Measurements from ENCODE around the gene DLGAP4.

The DLGAP4 gene

DNA sequence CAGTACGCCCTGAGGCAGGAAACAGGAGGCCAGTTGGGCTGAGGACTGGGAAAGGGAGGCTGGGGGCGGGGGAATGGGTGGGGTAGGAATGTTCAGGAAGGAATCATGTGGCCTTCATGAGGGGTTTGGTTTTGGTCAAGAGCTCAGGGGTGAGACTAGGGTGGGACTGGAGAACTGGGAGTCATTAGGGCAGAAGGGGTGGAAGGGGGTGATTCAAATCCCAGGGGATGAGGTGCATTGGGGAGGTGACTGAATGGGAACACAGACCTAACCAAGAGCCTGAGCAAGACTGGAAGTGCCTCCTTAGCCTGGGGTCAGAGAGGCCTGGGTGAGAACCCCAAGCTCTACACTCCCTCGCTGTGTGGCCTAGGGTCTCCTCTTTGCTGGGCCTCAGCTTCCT, 86.8 kb downstream of the DLGAP4 start:
- Histone ChIP-seq H3K9ac (ENCODE audit: low read depth, low read length) (no peak overlapping the region), H3K4me3 (ENCODE audit: low read length) (no peak overlapping the region), H3K27ac (ENCODE audit: low read depth, low read length) (no peak overlapping the region), H3K4me1 (ENCODE audit: insufficient read depth, low read length) (peaks cover 16% of the 10 kb centered on the region), H3K27me3 (ENCODE audit: insufficient read depth, low read length) (no peaks in the 10 kb centered on the region), H3K9me3 (ENCODE audit: insufficient read depth, low read depth, low read length) (no peaks in the 10 kb centered on the region), H3K36me3 (ENCODE audit: insufficient read depth, low read length) (no peaks in the 10 kb centered on the region)
- 90% methylated on average over 3 of the region's 3 CpGs for WGBS

DNA sequence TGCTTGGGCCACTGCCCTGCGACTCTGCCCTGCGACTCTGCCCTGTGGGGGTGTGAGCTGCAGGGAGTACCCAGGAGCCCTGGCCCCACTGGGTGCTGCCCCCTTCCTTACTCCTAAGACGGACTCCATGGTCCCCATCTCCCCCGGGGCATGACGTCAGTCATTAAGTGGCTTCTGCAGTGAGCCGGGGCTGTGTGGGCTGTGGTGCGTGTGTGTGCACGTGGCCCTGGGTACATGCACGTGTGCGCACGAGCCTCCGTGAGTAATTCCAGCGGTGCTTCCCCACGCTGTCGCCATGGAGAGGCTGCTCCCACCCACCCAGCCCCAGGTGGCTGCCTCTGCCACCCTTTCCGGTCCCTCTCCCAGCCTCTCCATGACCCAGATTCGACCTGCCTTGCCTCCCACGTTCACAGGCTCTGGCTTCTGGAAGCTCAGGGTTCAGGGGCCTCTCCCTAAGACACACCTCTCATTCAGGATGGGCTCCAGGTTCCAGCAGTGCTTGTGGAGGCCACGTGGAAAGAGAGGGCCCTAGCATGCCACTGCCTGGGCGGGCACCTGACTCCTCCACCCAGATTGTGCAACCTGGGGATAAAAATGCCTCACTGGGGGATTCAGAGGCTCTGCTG, 88.3 kb downstream of the DLGAP4 start:
- Histone ChIP-seq H3K9ac (ENCODE audit: low read depth, low read length) (no peak overlapping the region), H3K4me3 (ENCODE audit: low read length) (no peak overlapping the region), H3K27me3 (ENCODE audit: insufficient read depth, low read length) (no peaks in the 10 kb centered on the region), H3K4me1 (ENCODE audit: insufficient read depth, low read length) (peaks cover 16% of the 10 kb centered on the region), H3K9me3 (ENCODE audit: insufficient read depth, low read depth, low read length) (no peaks in the 10 kb centered on the region), H3K36me3 (ENCODE audit: insufficient read depth, low read length) (no peaks in the 10 kb centered on the region), H3K27ac (ENCODE audit: low read depth, low read length) (no peak overlapping the region)
- 88% methylated on average over 20 of the region's 20 CpGs for WGBS

DNA sequence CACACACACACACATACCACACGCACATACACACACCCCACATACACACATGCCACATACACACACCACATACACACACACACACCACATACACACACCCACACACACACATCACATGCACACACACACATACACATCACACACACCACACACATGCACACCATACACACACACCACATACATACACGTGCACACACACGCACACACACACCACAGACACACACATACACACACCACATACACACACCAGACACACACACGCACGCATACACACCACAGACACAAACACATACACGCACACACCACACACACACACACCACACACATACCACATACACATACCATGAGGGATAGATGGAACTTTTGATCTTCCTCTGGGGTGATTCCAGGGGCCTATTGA, 90.2 kb downstream of the DLGAP4 start:
- Histone ChIP-seq H3K4me1 (ENCODE audit: insufficient read depth, low read length) (peaks cover 8% of the 10 kb centered on the region; the same call in 1 of the 2 replicates), H3K9ac (ENCODE audit: low read depth, low read length) (no peak overlapping the region), H3K4me3 (ENCODE audit: low read length) (no peak overlapping the region), H3K27me3 (ENCODE audit: insufficient read depth, low read length) (no peaks in the 10 kb centered on the region), H3K9me3 (ENCODE audit: insufficient read depth, low read depth, low read length) (no peaks in the 10 kb centered on the region), H3K36me3 (ENCODE audit: insufficient read depth, low read length) (no peaks in the 10 kb centered on the region), H3K27ac (ENCODE audit: low read depth, low read length) (no peak overlapping the region)
- 92% methylated on average over 6 of the region's 6 CpGs for WGBS

DNA sequence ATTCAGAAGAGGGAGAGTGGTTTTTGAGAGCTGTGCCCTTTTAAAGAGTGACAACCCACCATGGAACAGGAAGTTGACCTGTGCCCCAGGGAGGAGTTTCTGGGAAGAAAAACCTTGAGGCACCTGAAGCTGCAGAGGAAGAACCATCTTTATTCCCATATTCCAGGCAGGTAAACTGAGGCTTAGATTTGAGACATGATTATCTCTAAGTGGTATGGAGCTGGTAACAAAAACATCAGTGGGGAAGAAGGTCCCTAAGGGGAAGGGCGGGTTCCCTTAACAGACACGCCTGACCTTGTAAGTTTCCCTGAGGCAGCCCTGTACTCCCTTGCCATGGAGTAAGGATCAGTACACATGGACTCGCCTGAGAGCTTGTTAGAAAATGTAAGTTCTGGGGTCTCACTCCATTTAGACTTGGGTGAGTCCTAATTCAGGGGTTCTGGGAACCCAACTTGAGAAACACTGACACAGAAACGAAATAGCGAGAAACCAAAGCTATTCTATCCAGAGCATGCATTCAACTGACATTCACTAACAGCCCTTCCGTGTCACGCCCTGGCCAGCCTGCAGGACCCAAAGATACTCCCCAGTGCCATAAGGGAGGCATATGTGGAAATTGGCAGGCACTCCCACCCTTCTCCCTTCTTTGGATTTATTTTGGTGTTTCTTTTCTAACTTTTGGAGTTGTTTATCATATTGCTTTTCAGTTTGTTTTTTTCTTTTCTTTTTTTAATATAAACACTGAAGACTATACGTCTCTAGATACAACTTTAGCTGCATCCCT, 90.9 kb downstream of the DLGAP4 start:
- no peaks in the 10 kb centered on the region for H3K9me3 ChIP-seq (ENCODE audit: insufficient read depth, low read depth, low read length)
- no peak overlapping the region for H3K9ac ChIP-seq (ENCODE audit: low read depth, low read length)
- WGBS, result 86% methylated on average over 7 of the region's 8 CpGs
- no peaks in the 10 kb centered on the region for H3K27me3 ChIP-seq (ENCODE audit: insufficient read depth, low read length)
- H3K4me3 ChIP-seq (ENCODE audit: low read length), result no peak overlapping the region
- H3K4me1 ChIP-seq (ENCODE audit: insufficient read depth, low read length), result 0 out of 2 replicates have a peak, but pooled peaks cover 1% of the 10 kb centered on the region
- H3K27ac ChIP-seq (ENCODE audit: low read depth, low read length), result no peak overlapping the region
- no peaks in the 10 kb centered on the region for H3K36me3 ChIP-seq (ENCODE audit: insufficient read depth, low read length)

- Histone ChIP-seq H3K27me3 (ENCODE audit: insufficient read depth, low read length) (no peaks in the 10 kb centered on the region), H3K4me3 (ENCODE audit: low read length) (no peak overlapping the region), H3K9ac (ENCODE audit: low read depth, low read length) (no peak overlapping the region), H3K27ac (ENCODE audit: low read depth, low read length) (no peak overlapping the region), H3K9me3 (ENCODE audit: insufficient read depth, low read depth, low read length) (no peaks in the 10 kb centered on the region), H3K4me1 (ENCODE audit: insufficient read depth, low read length) (no peaks in the 10 kb centered on the region), H3K36me3 (ENCODE audit: insufficient read depth, low read length) (no peaks in the 10 kb centered on the region)
- WGBS, result 97% methylated on average over 3 of the region's 3 CpGs
Observed at GRCh38 chr20:36398515-36398914, 92.4 kb downstream of the DLGAP4 start.

- WGBS, result 33% methylated on average over 6 of the region's 6 CpGs
- H3K9me3 ChIP-seq (ENCODE audit: insufficient read depth, low read depth, low read length), result no peaks in the 10 kb centered on the region
- H3K4me1 ChIP-seq (ENCODE audit: insufficient read depth, low read length), result no peaks in the 10 kb centered on the region
- no peaks in the 10 kb centered on the region for H3K27me3 ChIP-seq (ENCODE audit: insufficient read depth, low read length)
- no peaks in the 10 kb centered on the region for H3K36me3 ChIP-seq (ENCODE audit: insufficient read depth, low read length)
- no peak overlapping the region for H3K4me3 ChIP-seq (ENCODE audit: low read length)
- H3K27ac ChIP-seq (ENCODE audit: low read depth, low read length), result no peak overlapping the region
- no peak overlapping the region for H3K9ac ChIP-seq (ENCODE audit: low read depth, low read length)
Observed at GRCh38 chr20:36399147-36399968, 93.2 kb downstream of the DLGAP4 start.

- Histone ChIP-seq H3K4me3 (ENCODE audit: low read length) (no peak overlapping the region), H3K4me1 (ENCODE audit: insufficient read depth, low read length) (no peaks in the 10 kb centered on the region), H3K9ac (ENCODE audit: low read depth, low read length) (no peak overlapping the region), H3K9me3 (ENCODE audit: insufficient read depth, low read depth, low read length) (no peaks in the 10 kb centered on the region), H3K27ac (ENCODE audit: low read depth, low read length) (no peak overlapping the region), H3K27me3 (ENCODE audit: insufficient read depth, low read length) (no peaks in the 10 kb centered on the region), H3K36me3 (ENCODE audit: insufficient read depth, low read length) (no peaks in the 10 kb centered on the region)
- 71% methylated on average over 5 of the region's 7 CpGs for WGBS
Observed at GRCh38 chr20:36399969-36400545, 93.9 kb downstream of the DLGAP4 start.

DNA sequence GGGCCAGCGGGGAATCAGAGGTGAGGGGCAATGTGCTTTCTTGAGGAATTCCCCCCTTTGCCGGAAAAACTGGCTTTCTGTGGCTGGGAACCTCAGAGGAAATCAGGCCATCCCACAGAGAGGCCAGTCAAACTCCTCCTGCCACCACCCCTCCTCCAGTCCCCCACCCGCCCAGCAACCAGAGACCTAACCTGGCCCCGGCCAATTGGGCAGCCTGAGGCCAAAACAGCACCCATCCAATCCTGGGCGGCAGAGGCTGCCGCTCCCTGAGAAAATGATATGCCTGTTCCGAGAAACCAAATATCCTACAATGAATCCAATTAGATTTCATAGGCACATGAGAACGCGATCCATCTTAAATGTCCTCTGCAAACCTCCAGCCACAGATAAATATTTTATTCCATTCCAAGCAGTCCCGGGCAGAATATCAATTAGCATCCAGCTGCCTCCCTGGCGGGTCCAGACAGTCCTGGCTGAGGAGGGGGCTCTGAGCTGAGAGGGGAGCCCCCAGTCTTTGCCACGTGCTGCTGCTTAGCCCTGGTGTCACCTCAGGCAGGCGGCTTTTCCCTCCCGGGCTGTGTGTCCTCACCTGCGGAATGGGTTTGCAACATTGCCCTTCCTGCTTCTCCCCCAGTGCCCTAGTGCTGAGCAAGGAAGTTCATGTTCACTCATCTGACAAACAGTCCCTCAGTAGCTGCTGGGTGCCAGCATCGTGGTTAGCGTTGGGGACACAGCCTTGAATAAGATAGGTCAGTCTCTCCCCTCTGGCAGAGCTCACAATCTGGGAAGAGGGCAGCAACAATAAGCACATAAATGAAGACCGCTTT, 95.0 kb downstream of the DLGAP4 start:
- H3K36me3 ChIP-seq (ENCODE audit: insufficient read depth, low read length), result no peaks in the 10 kb centered on the region
- no peak overlapping the region for H3K4me3 ChIP-seq (ENCODE audit: low read length)
- no peak overlapping the region for H3K9ac ChIP-seq (ENCODE audit: low read depth, low read length)
- H3K27ac ChIP-seq (ENCODE audit: low read depth, low read length), result no peak overlapping the region
- 84% methylated on average over 18 of the region's 18 CpGs for WGBS
- H3K9me3 ChIP-seq (ENCODE audit: insufficient read depth, low read depth, low read length), result no peaks in the 10 kb centered on the region
- no peaks in the 10 kb centered on the region for H3K4me1 ChIP-seq (ENCODE audit: insufficient read depth, low read length)
- H3K27me3 ChIP-seq (ENCODE audit: insufficient read depth, low read length), result no peaks in the 10 kb centered on the region

- 91% methylated on average over 1 of the region's 1 CpG for WGBS
- Histone ChIP-seq H3K27ac (ENCODE audit: low read depth, low read length) (no peak overlapping the region), H3K36me3 (ENCODE audit: insufficient read depth, low read length) (no peaks in the 10 kb centered on the region), H3K4me1 (ENCODE audit: insufficient read depth, low read length) (no peaks in the 10 kb centered on the region), H3K9me3 (ENCODE audit: insufficient read depth, low read depth, low read length) (no peaks in the 10 kb centered on the region), H3K27me3 (ENCODE audit: insufficient read depth, low read length) (no peaks in the 10 kb centered on the region), H3K9ac (ENCODE audit: low read depth, low read length) (no peak overlapping the region), H3K4me3 (ENCODE audit: low read length) (no peak overlapping the region)
Observed at GRCh38 chr20:36402708-36403107, 96.6 kb downstream of the DLGAP4 start.

DNA sequence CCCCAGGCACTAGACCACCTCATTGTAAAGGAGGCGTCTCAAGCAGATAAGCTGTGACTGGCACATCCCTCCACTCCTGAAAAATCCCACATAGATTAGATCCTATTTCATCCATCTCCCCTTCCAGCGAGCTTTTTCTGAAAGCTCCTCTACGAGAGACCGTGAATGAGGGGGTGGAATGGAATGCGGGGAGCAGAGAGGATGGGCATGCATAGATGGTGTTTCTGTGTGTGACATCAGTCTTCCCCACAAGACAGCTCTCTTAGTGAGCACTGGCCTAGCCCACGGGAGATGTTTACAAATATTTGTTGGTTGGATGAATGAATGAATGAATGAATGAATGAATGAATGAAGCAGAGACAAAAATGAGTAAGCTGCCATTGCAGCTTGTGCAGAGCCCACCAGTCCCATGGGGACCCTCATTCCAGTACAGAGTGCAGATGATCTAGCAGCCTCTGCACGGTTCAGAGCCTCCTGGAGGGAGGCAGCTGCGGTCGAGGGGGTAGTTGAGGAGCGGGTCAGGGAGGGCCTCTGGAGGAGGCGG, 98.4 kb downstream of the DLGAP4 start:
- 92% methylated on average over 10 of the region's 11 CpGs for WGBS
- Histone ChIP-seq H3K9ac (ENCODE audit: low read depth, low read length) (no peak overlapping the region), H3K27me3 (ENCODE audit: insufficient read depth, low read length) (no peaks in the 10 kb centered on the region), H3K4me3 (ENCODE audit: low read length) (no peak overlapping the region), H3K9me3 (ENCODE audit: insufficient read depth, low read depth, low read length) (no peaks in the 10 kb centered on the region), H3K36me3 (ENCODE audit: insufficient read depth, low read length) (no peaks in the 10 kb centered on the region), H3K4me1 (ENCODE audit: insufficient read depth, low read length) (no peaks in the 10 kb centered on the region), H3K27ac (ENCODE audit: low read depth, low read length) (no peak overlapping the region)
